HG02588 (cell line): Measurements from ENCODE around the gene TMEM134.
"Not testable (repeated sequence)": the region's sequence is repeated elsewhere in the genome, so short reads cannot be mapped to it uniquely, and the experiment has no call there.

ENCODE experiments used
- ATAC-seq: cut with Tn5 transposase; IDR thresholded peaks from one replicate; pipeline ENCODE4 v1.9.1; 2021; ENCODE audit warnings: mild to moderate bottlenecking, moderate library complexity; ENCODE audit not compliant: unreplicated experiment

Gene TMEM134

DNA sequence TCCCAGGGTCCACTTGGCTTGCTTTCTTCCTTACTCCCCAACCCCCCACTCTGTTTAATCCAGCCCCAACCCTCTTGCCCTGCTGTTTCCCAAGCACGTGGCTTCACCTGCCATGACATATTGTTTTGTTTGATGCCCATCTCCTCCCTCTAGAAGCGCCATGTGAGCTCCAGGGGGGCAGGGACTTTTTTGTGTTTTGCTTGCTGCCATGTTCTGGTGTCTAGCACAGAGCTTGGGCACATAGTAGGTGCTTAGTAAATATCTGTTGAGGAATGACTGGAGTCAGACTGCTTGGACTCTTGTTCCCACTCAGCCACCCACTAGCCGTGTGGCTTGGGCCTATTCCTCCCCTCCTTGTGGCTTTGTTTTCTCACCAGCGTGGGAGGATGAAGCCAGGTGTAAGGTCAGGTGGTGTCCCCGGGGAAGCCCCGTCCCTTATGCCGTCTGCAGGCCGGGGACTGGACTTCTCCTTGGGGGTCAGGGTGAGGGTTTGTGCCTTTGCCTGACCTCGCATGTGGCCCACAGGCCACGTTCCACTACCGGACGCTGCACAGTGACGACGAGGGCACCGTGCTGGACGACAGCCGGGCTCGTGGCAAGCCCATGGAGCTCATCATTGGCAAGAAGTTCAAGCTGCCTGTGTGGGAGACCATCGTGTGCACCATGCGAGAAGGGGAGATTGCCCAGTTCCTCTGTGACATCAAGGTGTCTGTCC, 17.6 kb upstream of the TMEM134 start:
- ATAC-seq: peak; percentile 38

GRCh38 chr11:67485873-67486361, 16.9 kb upstream of the TMEM134 start:
- ATAC-seq: not testable (repeated sequence)

- ATAC-seq: no peak
Observed at GRCh38 chr11:67484847-67485311, 15.8 kb upstream of the TMEM134 start.

GRCh38 chr11:67483831-67484665, 15.0 kb upstream of the TMEM134 start:
- no peak for ATAC-seq

- peak; percentile 62 for ATAC-seq
Observed at GRCh38 chr11:67482827-67483798, 14.1 kb upstream of the TMEM134 start, which contains the start of gene AIP. TSS of gene AIP (plus strand) at chr11:67483026. CDS start at chr11:67483159, 133 bp downstream.

GRCh38 chr11:67482275-67482826, 13.3 kb upstream of the TMEM134 start:
- no peak for ATAC-seq

GRCh38 chr11:67477344-67478050, 8.4 kb upstream of the TMEM134 start:
- ATAC-seq: not testable (repeated sequence)

- ATAC-seq: not testable (repeated sequence)
Observed at GRCh38 chr11:67476692-67477091, 7.6 kb upstream of the TMEM134 start.

- no peak for ATAC-seq
Observed at GRCh38 chr11:67472882-67473281, 3.8 kb upstream of the TMEM134 start.

GRCh38 chr11:67470337-67471002, 1.4 kb upstream of the TMEM134 start:
- no peak for ATAC-seq

GRCh38 chr11:67469508-67469811, 409 bp upstream of the TMEM134 start:
- ATAC-seq: no peak

DNA sequence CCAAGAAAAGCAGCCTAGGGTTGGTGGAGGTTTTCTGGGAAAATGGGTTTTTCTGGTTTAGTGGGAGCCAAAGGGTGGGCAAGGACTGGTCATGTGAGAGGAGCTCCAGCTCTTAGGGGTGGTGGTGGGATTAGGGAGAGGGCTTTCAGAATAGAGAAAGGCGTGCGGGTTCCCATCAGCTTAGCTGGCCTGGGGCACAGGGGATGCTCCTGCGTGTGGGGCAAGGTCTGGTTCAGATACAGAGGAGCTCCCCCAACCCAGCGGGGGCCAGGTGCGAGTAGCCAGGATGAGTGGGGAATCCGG, 644 bp downstream of the TMEM134 start:
- no peak for ATAC-seq

GRCh38 chr11:67468056-67468455, 995 bp downstream of the TMEM134 start:
- ATAC-seq: no peak

DNA sequence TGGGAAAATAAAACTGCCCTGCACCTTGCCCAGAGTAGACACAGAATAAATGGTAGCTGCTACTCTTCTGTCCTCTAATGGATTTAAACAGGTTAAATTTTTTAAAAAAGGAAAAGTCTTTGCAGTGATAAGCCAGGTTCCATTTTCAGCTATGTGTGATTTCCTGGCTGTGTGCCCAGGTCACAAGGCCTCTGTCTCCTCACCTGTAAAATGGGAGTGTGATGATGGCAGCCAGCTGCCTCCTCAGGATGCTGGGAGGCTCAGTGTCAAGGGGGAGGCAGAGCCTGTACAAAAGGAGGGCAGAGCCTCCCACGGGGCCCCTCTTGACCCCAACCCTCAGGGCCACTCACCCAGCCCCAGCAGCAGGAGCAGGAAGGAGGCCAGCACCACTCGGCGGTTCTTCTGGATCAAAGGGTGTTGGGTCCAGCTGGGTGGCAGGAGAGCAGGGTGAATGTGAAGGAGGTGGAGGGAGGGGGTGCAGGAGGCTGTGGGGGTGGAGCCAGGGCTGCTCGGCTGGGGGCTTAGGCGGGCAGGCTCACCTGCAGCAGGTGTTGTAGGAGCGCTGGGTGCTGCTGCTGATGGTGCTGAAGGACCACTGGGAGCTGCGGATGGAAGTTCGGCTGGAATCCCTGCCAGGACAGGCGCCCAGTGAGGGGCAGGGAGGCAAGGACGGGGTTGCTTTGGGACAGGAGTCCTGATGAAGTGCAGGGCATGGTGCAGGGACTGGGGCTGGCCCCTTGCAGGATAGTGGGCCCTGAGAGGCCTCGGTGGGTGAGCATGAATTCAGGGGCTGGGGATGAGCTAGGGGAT, 1.9 kb downstream of the TMEM134 start:
- no peak for ATAC-seq

DNA sequence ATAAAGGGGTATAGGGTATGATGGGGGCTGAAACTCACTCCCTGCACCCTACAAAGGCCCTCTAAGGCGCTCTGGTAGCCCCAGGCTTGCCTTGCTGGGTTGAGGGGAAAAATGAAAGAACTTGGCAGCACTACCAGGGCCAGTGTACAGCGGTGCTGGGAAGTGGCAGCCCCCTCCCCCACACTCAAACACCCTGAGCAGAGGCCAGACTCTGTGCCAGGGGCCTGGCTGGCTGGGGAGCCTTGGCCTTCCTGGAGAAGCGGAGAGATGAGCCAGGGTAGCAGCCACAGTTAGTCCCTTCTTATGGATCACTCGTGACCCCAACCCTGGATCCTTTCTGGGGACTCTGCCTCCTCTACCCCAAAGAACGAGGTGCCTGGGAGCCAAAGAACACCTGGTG, 2.7 kb downstream of the TMEM134 start:
- ATAC-seq: no peak

- ATAC-seq: not testable (repeated sequence)
Observed at GRCh38 chr11:67465530-67465929, 3.5 kb downstream of the TMEM134 start.

DNA sequence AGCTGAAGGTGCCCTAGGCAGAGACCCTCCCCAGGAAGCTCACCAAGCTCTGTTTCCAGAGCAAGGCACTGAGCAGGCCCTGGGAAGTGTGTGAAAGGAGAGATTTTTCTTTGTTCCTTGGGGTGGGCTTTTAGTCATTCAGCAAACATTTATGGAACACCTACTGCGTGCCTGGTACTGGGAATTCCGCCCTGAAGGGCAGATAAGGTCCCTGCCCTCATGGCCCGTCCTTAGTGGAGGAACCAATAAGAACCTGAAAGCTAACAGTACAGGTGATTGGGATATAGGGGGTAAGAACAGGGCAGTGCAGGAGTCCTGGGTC, 3.9 kb downstream of the TMEM134 start:
- no peak for ATAC-seq

- ATAC-seq: peak; percentile 45
Observed at GRCh38 chr11:67464411-67465188, 4.5 kb downstream of the TMEM134 start.
